HUES6 (cell line): ENCODE data around the gene ACER3.
"Not testable (repeated sequence)": the region's sequence is repeated elsewhere in the genome, so short reads cannot be mapped to it uniquely, and the experiment has no call there.

Experiments
- H3K27ac ChIP-seq: 2 replicates; pipeline ENCODE4 v1.7.0; 2013; ENCODE audit warnings: low read depth, mild to moderate bottlenecking, low read length, inconsistent platforms
- H3K27me3 ChIP-seq: 2 replicates; pipeline ENCODE4 v1.6.1; 2013; ENCODE audit warnings: low read length; ENCODE audit not compliant: control insufficient read depth, insufficient read depth
- H3K36me3 ChIP-seq: 2 replicates; pipeline ENCODE4 v1.6.1; 2013; ENCODE audit warnings: low read length; ENCODE audit not compliant: control insufficient read depth, insufficient read depth
- H3K4me1 ChIP-seq: 2 replicates; pipeline ENCODE4 v1.6.1; 2013; ENCODE audit warnings: low read length; ENCODE audit not compliant: control insufficient read depth, insufficient read depth
- H3K4me3 ChIP-seq: 2 replicates; pipeline ENCODE4 v1.5.1; 2013; ENCODE audit warnings: low read depth, low read length
- H3K9ac ChIP-seq: one replicate; pipeline ENCODE4 v1.6.1; 2013; ENCODE audit warnings: mild to moderate bottlenecking, low read length
- H3K9me3 ChIP-seq: 2 replicates; pipeline ENCODE4 v1.6.1; 2013; ENCODE audit warnings: low read depth, low read length; ENCODE audit not compliant: control insufficient read depth, insufficient read depth

Gene ACER3

DNA sequence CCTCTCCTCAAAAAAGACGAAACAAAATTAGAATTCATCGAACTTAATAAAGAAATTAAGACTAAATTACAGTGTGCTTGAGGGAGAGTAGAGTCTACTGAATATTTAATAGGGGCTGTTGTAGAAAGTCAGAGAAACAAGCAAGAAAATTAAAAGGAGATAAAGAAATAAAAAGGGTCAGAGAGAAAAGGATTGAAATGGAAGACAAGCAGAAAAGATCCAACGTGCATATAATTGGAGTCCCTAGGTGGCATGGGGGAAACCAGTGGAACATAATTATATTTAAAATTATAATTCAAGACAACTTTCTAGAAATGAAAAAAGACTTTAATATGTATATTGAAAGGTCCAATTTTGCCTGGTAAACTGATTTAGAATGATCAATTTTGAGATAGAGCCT lies 74.3 kb downstream of the ACER3 start:
- Histone ChIP-seq H3K27ac (no peak overlapping the region), H3K9ac (no peak overlapping the region), H3K9me3 (peaks cover 17% of the 10 kb centered on the region), H3K27me3 (no peaks in the 10 kb centered on the region), H3K4me3 (no peak overlapping the region), H3K36me3 (no peaks in the 10 kb centered on the region; the same call in 1 of the 2 replicates), H3K4me1 (no peaks in the 10 kb centered on the region)

GRCh38 chr11:76939219-76939631 lies 78.5 kb downstream of the ACER3 start:
- H3K27ac ChIP-seq: no peak overlapping the region
- H3K36me3 ChIP-seq: no peaks in the 10 kb centered on the region; the same call in 1 of the 2 replicates
- peaks cover 19% of the 10 kb centered on the region for H3K9me3 ChIP-seq
- H3K27me3 ChIP-seq: no peaks in the 10 kb centered on the region
- H3K9ac ChIP-seq: no peak overlapping the region
- H3K4me3 ChIP-seq: no peak overlapping the region
- peaks cover 6% of the 10 kb centered on the region; the same call in 1 of the 2 replicates for H3K4me1 ChIP-seq

- no peaks in the 10 kb centered on the region for H3K36me3 ChIP-seq
- no peaks in the 10 kb centered on the region for H3K27me3 ChIP-seq
- peaks cover 6% of the 10 kb centered on the region; the same call in 1 of the 2 replicates for H3K4me1 ChIP-seq
- H3K9ac ChIP-seq: no peak overlapping the region
- H3K4me3 ChIP-seq: no peak overlapping the region
- H3K9me3 ChIP-seq: 0 out of 2 replicates have a peak, but pooled peaks cover 3% of the 10 kb centered on the region
- H3K27ac ChIP-seq: no peak overlapping the region
Observed at GRCh38 chr11:76944225-76944624, 83.5 kb downstream of the ACER3 start.

GRCh38 chr11:76946223-76946622 lies 85.5 kb downstream of the ACER3 start:
- H3K9ac ChIP-seq: no peak overlapping the region
- H3K36me3 ChIP-seq: no peaks in the 10 kb centered on the region
- 0 out of 2 replicates have a peak, but pooled peaks cover 3% of the 10 kb centered on the region for H3K9me3 ChIP-seq
- H3K27me3 ChIP-seq: no peaks in the 10 kb centered on the region
- no peak overlapping the region for H3K27ac ChIP-seq
- peaks cover 6% of the 10 kb centered on the region; the same call in 1 of the 2 replicates for H3K4me1 ChIP-seq
- H3K4me3 ChIP-seq: no peak overlapping the region

DNA sequence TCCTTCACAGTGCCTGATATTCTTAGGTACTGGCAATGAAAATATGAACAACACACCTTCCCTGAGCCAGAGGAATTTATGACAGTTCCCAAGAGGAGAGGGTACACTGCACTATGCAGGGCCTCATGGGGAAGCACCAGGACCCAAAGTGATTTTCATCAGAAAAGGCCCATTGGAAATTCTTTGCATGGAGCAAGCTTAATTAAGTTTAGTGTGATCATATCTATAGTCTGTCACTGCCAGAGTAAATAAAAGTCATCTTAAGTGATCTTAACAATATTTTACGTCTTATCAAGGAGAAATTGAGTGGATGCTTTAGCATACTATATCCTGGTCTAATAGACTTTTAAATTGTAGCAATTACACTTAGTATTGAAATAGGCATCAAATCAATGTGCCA lies 86.5 kb downstream of the ACER3 start:
- peaks cover 3% of the 10 kb centered on the region; the same call in 1 of the 2 replicates for H3K4me1 ChIP-seq
- H3K27ac ChIP-seq: no peak overlapping the region
- H3K9ac ChIP-seq: no peak overlapping the region
- H3K36me3 ChIP-seq: no peaks in the 10 kb centered on the region
- H3K27me3 ChIP-seq: no peaks in the 10 kb centered on the region
- no peak overlapping the region for H3K4me3 ChIP-seq
- 0 out of 2 replicates have a peak, but pooled peaks cover 3% of the 10 kb centered on the region for H3K9me3 ChIP-seq

DNA sequence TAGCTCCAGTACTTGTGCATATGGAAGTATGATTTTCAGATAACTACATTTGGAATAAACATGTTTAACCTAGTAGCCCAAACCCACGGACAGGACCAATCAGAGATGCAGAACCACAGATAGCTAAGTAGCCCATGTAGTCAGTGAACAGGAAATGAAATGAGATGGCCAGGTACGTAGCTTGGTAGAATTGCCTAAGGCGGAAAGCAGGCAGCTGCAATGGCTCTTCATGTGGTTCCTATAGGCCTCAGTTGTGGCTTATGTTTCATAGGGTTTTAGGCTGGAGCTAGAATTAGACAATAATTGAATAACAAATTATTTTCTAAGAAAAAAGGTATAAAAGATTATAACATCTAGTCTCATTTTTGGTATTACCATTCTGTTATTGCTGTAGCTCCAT lies 87.1 kb downstream of the ACER3 start:
- H3K9me3 ChIP-seq: 0 out of 2 replicates have a peak, but pooled peaks cover 3% of the 10 kb centered on the region
- no peaks in the 10 kb centered on the region for H3K36me3 ChIP-seq

GRCh38 chr11:76955459-76956114 lies 94.9 kb downstream of the ACER3 start:
- Histone ChIP-seq H3K9ac (no peak overlapping the region), H3K9me3 (no peaks in the 10 kb centered on the region), H3K36me3 (no peaks in the 10 kb centered on the region), H3K27me3 (no peaks in the 10 kb centered on the region), H3K27ac (no peak overlapping the region), H3K4me1 (no peaks in the 10 kb centered on the region), H3K4me3 (no peak overlapping the region)

More for the DNA sequence above, 87.1 kb downstream of the ACER3 start:
- H3K27ac ChIP-seq: no peak overlapping the region
- H3K4me3 ChIP-seq: no peak overlapping the region
- H3K27me3 ChIP-seq: no peaks in the 10 kb centered on the region
- no peak overlapping the region for H3K9ac ChIP-seq
- no peaks in the 10 kb centered on the region for H3K4me1 ChIP-seq

GRCh38 chr11:76962583-76963416 lies 102.1 kb downstream of the ACER3 start:
- Histone ChIP-seq H3K27ac (no peak overlapping the region), H3K36me3 (peaks cover 7% of the 10 kb centered on the region), H3K9ac (no peak overlapping the region), H3K27me3 (no peaks in the 10 kb centered on the region), H3K4me3 (no peak overlapping the region), H3K9me3 (peaks cover 18% of the 10 kb centered on the region), H3K4me1 (no peaks in the 10 kb centered on the region)

DNA sequence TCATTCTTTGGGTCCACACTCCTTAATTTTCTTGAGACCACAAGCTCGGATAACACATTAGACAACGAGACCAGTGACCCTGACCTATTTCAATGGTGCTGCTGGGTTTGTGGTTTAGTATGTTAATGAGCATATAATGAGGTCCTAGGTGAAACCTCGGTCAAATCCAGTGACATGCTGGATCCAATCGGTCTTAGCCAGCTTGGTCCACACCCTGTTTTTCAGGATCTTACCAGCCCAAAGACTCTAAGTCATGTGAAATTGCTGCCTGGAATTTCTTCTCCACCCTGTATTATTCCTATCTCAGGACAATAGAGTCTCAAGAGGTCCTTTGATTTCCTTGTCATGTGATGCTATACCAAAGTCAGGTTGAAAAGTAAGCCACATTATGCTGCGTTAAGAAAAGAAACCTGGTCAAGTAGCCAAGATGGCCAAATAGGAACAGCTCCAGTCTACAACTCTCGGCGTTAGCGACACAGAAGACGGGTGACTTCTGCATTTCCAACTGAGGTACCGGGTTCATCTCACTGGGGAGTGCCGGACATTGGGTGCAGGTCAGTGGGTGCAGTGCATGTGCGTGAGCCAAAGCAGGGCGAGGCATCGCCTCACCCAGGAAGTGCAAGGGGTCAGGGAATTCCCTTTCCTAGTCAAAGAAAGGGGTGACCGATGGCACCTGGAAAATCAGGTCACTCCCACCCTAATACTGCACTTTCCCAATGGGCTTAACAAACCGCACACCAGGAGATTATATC lies 102.9 kb downstream of the ACER3 start:
- H3K27ac ChIP-seq, H3K27me3 ChIP-seq: not testable (repeated sequence)

DNA sequence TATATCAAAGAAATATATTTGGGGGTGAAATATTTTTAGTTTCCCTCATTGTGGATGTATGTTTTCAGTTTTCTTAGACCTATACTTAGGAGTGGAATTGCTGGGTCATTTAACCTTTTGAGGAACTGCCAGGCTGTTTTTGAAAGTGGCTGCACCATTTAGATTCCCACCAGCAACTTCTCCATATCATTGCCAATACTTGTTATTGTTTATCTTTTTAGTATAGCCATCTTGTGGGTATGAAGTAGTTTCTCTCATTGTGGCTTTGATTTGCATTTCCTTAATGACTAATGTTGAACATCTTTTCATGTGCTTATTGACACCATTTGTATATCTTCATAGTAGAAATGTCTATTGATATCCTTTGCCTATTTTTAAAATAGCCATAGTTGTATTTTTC lies 111.3 kb downstream of the ACER3 start:
- no peaks in the 10 kb centered on the region for H3K36me3 ChIP-seq
- no peak overlapping the region for H3K27ac ChIP-seq
- no peak overlapping the region for H3K4me3 ChIP-seq
- no peak overlapping the region for H3K9ac ChIP-seq
- H3K9me3 ChIP-seq: 0 out of 2 replicates have a peak, but pooled peaks cover 8% of the 10 kb centered on the region
- H3K27me3 ChIP-seq: no peaks in the 10 kb centered on the region
- H3K4me1 ChIP-seq: no peaks in the 10 kb centered on the region

More for the DNA sequence above, 102.9 kb downstream of the ACER3 start:
- not testable (repeated sequence) for H3K36me3 ChIP-seq, H3K9ac ChIP-seq, H3K4me1 ChIP-seq, H3K4me3 ChIP-seq
- peaks cover 18% of the 10 kb centered on the region for H3K9me3 ChIP-seq
